ENCODE measurements around the gene PARD3B.

The PARD3B gene

DNA sequence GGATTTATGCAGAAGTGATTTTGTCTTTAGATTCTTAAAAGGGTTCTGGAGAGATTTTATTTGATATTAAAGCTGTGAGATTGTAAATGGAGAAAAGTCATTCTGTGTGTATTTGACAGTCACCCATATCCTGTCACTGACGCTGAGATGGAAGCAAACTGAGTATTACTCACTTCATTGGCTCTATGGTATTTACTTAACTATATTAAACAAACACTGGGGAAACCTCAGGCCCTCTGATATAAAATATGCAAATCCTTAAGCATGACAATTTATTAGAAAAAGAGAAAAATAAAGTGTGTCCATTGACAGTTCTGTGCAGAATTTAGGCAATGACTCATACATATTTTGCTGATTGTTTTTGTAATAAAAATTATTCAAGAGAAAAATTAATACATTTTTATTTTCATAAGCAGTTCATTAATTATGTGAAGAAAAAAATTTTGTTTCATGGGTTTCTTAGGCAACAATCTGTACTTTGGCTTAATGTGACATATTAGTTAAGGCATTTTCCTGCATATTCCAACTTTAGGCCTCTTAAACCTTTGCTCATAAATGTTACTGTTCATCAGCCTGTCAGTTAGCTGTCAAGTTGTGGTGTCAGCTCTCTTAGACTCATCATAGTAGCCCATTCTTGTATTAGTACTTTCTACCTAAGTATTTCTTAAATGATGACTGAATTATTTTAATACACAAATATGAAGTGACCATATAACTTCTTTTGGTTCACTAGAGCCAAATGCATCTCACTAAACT is 99.9 kb downstream of the PARD3B start:
- Histone ChIP-seq H3K27me3 (ENCODE audit: control insufficient read depth, insufficient read depth, low read length) (no peaks in the 10 kb centered on the region), H3K36me3 (ENCODE audit: control insufficient read depth, insufficient read depth, low read length) (no peaks in the 10 kb centered on the region), H3K9me3 (ENCODE audit: control insufficient read depth, low read length) (no peaks in the 10 kb centered on the region), H3K4me3 (ENCODE audit: low read length) (no peak overlapping the region), H3K4me1 (ENCODE audit: control insufficient read depth, insufficient read depth, low read length) (peaks cover 9% of the 10 kb centered on the region), H3K9ac (ENCODE audit: low read length) (no peak overlapping the region)

DNA sequence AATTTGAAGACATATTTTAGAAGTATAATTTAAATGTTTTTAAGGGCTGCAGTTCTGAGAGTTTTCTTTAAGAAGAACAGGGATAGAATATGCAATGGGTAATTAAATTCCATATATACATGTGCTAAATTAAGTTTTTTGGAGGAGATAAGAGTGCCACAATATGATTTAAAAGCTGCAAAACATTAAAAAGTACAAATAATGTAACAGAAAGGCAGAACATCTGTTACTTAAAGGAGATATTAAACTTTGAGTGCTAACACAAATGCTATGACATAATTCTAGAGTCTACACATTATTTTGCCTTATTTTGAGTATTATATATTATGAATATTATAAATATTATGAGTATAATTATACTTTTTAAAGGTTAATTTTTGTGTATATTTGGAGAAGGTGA is 102.4 kb downstream of the PARD3B start:
- Histone ChIP-seq H3K4me3 (ENCODE audit: low read length) (no peak overlapping the region), H3K36me3 (ENCODE audit: control insufficient read depth, insufficient read depth, low read length) (no peaks in the 10 kb centered on the region), H3K9ac (ENCODE audit: low read length) (no peak overlapping the region), H3K27me3 (ENCODE audit: control insufficient read depth, insufficient read depth, low read length) (no peaks in the 10 kb centered on the region), H3K4me1 (ENCODE audit: control insufficient read depth, insufficient read depth, low read length) (peaks cover 9% of the 10 kb centered on the region), H3K9me3 (ENCODE audit: control insufficient read depth, low read length) (no peaks in the 10 kb centered on the region)

DNA sequence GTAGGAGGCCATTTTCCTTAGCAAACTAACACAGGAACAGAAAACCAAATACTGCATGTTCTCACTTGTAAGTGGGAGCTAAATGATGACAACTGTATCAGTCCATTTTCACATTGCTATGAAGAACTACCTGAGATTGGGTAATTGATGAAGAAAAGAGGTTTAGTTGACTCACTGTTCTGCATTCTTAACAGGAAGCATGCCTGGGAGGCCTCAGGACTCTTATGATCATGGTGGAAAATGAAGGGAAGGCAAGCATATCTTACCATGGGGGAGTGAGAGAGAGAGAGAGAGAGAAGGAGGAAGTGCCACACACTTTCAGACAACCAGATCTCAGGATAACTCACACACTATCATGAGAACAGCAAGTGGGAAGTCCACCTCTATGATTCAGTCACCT is 105.3 kb downstream of the PARD3B start:
- H3K4me3 ChIP-seq (ENCODE audit: low read length): no peak overlapping the region
- no peaks in the 10 kb centered on the region for H3K27me3 ChIP-seq (ENCODE audit: control insufficient read depth, insufficient read depth, low read length)
- no peak overlapping the region for H3K9ac ChIP-seq (ENCODE audit: low read length)
- no peaks in the 10 kb centered on the region for H3K4me1 ChIP-seq (ENCODE audit: control insufficient read depth, insufficient read depth, low read length)
- no peaks in the 10 kb centered on the region for H3K36me3 ChIP-seq (ENCODE audit: control insufficient read depth, insufficient read depth, low read length)
- no peaks in the 10 kb centered on the region for H3K9me3 ChIP-seq (ENCODE audit: control insufficient read depth, low read length)

DNA sequence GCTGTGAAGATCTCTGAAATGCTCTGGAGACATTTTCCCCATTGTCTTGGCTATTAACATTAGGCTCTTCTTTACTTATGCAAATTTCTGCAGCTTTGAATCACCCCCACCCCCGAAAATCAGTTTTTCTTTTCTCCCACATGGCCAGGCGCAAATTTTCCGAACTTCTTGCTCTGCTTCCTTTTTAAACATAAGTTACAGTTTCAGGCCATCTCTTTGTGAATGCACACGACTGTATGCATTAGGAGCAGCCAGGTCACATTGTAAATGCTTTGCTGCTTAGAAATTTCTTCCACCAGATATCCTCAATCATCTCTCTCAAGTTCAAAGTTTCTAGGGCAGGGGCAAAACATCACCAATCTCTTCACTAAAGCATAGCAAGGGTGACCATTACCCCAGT is 106.8 kb downstream of the PARD3B start:
- Histone ChIP-seq H3K9me3 (ENCODE audit: control insufficient read depth, low read length) (no peaks in the 10 kb centered on the region), H3K27me3 (ENCODE audit: control insufficient read depth, insufficient read depth, low read length) (no peaks in the 10 kb centered on the region), H3K4me1 (ENCODE audit: control insufficient read depth, insufficient read depth, low read length) (no peaks in the 10 kb centered on the region), H3K36me3 (ENCODE audit: control insufficient read depth, insufficient read depth, low read length) (no peaks in the 10 kb centered on the region), H3K4me3 (ENCODE audit: low read length) (no peak overlapping the region), H3K9ac (ENCODE audit: low read length) (no peak overlapping the region)

GRCh38 chr2:204654669-204655068 is 109.4 kb downstream of the PARD3B start:
- H3K36me3 ChIP-seq (ENCODE audit: control insufficient read depth, insufficient read depth, low read length): no peaks in the 10 kb centered on the region
- H3K9me3 ChIP-seq (ENCODE audit: control insufficient read depth, low read length): no peaks in the 10 kb centered on the region
- no peaks in the 10 kb centered on the region for H3K4me1 ChIP-seq (ENCODE audit: control insufficient read depth, insufficient read depth, low read length)
- H3K27me3 ChIP-seq (ENCODE audit: control insufficient read depth, insufficient read depth, low read length): no peaks in the 10 kb centered on the region
- H3K9ac ChIP-seq (ENCODE audit: low read length): no peak overlapping the region
- no peak overlapping the region for H3K4me3 ChIP-seq (ENCODE audit: low read length)

DNA sequence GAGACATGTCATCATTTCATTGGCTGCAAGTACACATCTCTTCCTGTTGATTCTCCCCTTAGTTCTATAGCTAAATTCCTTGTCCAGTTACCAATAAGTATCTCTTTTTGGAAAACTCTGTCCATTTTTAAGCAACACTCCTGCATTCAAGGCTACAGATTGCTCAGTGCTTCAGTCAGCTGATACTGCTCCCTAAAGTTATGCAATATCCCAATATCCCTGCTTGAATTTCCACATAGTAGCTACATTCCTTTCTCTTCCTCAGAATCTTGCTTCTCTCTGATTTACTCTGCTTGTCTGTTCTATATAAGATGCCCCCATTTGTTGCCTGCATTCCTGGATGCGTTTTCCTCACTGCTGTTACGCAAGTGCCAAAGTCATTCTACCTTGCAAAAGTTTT is 109.8 kb downstream of the PARD3B start:
- no peak overlapping the region for H3K4me3 ChIP-seq (ENCODE audit: low read length)
- no peaks in the 10 kb centered on the region for H3K36me3 ChIP-seq (ENCODE audit: control insufficient read depth, insufficient read depth, low read length)
- H3K9me3 ChIP-seq (ENCODE audit: control insufficient read depth, low read length): no peaks in the 10 kb centered on the region
- no peak overlapping the region for H3K9ac ChIP-seq (ENCODE audit: low read length)
- H3K27me3 ChIP-seq (ENCODE audit: control insufficient read depth, insufficient read depth, low read length): no peaks in the 10 kb centered on the region
- no peaks in the 10 kb centered on the region for H3K4me1 ChIP-seq (ENCODE audit: control insufficient read depth, insufficient read depth, low read length)

DNA sequence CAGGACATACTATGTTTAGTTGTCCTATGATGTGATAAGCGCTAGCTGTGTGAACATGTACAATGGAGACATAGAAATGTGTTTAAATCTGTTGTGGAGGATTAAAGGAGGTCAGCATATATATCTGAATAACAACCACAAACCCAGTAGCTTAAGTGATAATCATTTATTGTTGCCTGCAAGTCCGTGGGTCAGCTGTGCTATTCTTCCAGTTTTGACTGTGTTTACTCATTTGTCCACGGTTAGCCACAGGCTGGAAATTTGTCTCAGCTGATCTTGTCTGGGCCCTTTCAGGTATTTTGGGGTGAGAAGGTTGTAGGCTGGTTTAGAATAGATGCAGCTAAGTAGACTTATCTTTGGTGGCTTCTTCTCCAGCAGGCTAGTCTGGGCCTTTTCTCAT is 110.4 kb downstream of the PARD3B start:
- no peaks in the 10 kb centered on the region for H3K27me3 ChIP-seq (ENCODE audit: control insufficient read depth, insufficient read depth, low read length)
- H3K9me3 ChIP-seq (ENCODE audit: control insufficient read depth, low read length): no peaks in the 10 kb centered on the region
- H3K4me1 ChIP-seq (ENCODE audit: control insufficient read depth, insufficient read depth, low read length): no peaks in the 10 kb centered on the region
- H3K4me3 ChIP-seq (ENCODE audit: low read length): no peak overlapping the region
- no peaks in the 10 kb centered on the region for H3K36me3 ChIP-seq (ENCODE audit: control insufficient read depth, insufficient read depth, low read length)
- H3K9ac ChIP-seq (ENCODE audit: low read length): no peak overlapping the region

DNA sequence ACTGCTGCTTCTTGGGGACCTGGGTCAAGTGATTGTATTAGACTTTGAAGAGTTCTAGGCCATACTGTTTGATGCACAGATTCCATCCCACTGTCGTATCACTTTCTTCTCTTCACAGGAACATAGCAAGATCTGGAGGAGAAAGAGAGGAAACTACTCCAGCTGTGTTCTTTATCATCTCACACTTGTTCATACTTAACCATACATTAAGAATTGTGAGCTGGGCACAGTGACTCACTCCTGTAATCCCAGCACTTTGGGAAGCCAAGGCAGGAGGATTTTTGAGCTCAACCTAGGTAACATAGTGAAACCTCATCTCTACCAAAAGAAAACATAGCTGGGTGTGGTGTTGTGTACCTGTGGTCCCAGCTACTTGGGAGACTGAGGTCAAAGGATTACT is 111.7 kb downstream of the PARD3B start:
- Histone ChIP-seq H3K4me1 (ENCODE audit: control insufficient read depth, insufficient read depth, low read length) (no peaks in the 10 kb centered on the region), H3K27me3 (ENCODE audit: control insufficient read depth, insufficient read depth, low read length) (no peaks in the 10 kb centered on the region), H3K9me3 (ENCODE audit: control insufficient read depth, low read length) (no peaks in the 10 kb centered on the region), H3K4me3 (ENCODE audit: low read length) (no peak overlapping the region), H3K9ac (ENCODE audit: low read length) (no peak overlapping the region), H3K36me3 (ENCODE audit: control insufficient read depth, insufficient read depth, low read length) (no peaks in the 10 kb centered on the region)

DNA sequence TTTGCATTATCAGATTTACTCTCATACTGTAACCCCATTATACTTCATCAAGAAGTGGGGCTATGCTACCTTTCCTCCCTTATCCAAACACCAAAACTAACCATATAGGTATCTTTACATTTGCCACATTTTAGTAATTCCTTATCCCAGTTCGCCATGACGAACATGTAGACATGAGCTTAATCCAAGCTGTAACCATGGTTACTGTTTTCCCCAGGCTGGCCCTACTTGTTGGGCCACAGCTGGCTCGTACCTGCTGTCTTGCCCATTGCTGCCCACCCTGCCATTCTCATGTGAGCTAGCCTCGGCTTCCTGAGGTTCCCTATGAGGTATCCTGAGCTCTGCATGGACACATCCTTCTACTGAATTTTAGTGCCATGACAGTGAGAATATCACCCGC is 117.7 kb downstream of the PARD3B start:
- Histone ChIP-seq H3K4me3 (ENCODE audit: low read length) (no peak overlapping the region), H3K27me3 (ENCODE audit: control insufficient read depth, insufficient read depth, low read length) (no peaks in the 10 kb centered on the region), H3K36me3 (ENCODE audit: control insufficient read depth, insufficient read depth, low read length) (no peaks in the 10 kb centered on the region), H3K9ac (ENCODE audit: low read length) (no peak overlapping the region), H3K9me3 (ENCODE audit: control insufficient read depth, low read length) (no peaks in the 10 kb centered on the region), H3K4me1 (ENCODE audit: control insufficient read depth, insufficient read depth, low read length) (no peaks in the 10 kb centered on the region)

- H3K36me3 ChIP-seq (ENCODE audit: control insufficient read depth, insufficient read depth, low read length): no peaks in the 10 kb centered on the region
- H3K9me3 ChIP-seq (ENCODE audit: control insufficient read depth, low read length): no peaks in the 10 kb centered on the region
- no peak overlapping the region for H3K9ac ChIP-seq (ENCODE audit: low read length)
- no peaks in the 10 kb centered on the region for H3K4me1 ChIP-seq (ENCODE audit: control insufficient read depth, insufficient read depth, low read length)
- H3K27me3 ChIP-seq (ENCODE audit: control insufficient read depth, insufficient read depth, low read length): no peaks in the 10 kb centered on the region
- H3K4me3 ChIP-seq (ENCODE audit: low read length): no peak overlapping the region
These were observed 118.6 kb downstream of the PARD3B start for GRCh38 chr2:204663816-204664425.

GRCh38 chr2:204664708-204665121 is 119.4 kb downstream of the PARD3B start:
- peaks cover under 1% of the 10 kb centered on the region for H3K4me1 ChIP-seq (ENCODE audit: control insufficient read depth, insufficient read depth, low read length)
- no peaks in the 10 kb centered on the region for H3K36me3 ChIP-seq (ENCODE audit: control insufficient read depth, insufficient read depth, low read length)
- H3K9me3 ChIP-seq (ENCODE audit: control insufficient read depth, low read length): no peaks in the 10 kb centered on the region
- H3K4me3 ChIP-seq (ENCODE audit: low read length): no peak overlapping the region
- H3K27me3 ChIP-seq (ENCODE audit: control insufficient read depth, insufficient read depth, low read length): no peaks in the 10 kb centered on the region
- H3K9ac ChIP-seq (ENCODE audit: low read length): no peak overlapping the region

DNA sequence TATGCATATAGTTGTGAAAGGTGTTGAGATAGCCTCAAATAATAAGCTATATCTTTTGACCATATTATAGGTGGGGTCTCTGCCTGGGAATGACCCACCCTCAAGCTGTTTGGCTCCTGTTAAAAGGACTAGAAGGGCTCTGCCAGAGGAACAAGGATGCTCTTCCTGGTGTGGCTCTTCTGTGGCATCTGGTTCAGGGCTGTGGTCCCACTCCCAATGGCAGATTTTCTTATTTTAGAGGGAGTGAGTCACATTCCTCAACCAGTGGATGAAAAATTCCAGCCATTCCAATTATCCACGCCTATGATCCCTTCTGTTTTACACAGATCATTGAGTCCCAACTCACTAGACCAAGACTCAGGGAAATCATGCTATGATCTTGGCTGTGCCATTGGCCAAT is 119.9 kb downstream of the PARD3B start:
- H3K4me3 ChIP-seq (ENCODE audit: low read length): no peak overlapping the region
- no peaks in the 10 kb centered on the region for H3K9me3 ChIP-seq (ENCODE audit: control insufficient read depth, low read length)
- no peaks in the 10 kb centered on the region for H3K27me3 ChIP-seq (ENCODE audit: control insufficient read depth, insufficient read depth, low read length)
- no peaks in the 10 kb centered on the region for H3K36me3 ChIP-seq (ENCODE audit: control insufficient read depth, insufficient read depth, low read length)
- peaks cover 6% of the 10 kb centered on the region for H3K4me1 ChIP-seq (ENCODE audit: control insufficient read depth, insufficient read depth, low read length)
- H3K9ac ChIP-seq (ENCODE audit: low read length): no peak overlapping the region

Measured in mucosa of stomach (tissue), 1 donor.